HG02759 (cell line): ENCODE data around the gene UPP1.
"Not testable (repeated sequence)": the region's sequence is repeated elsewhere in the genome, so short reads cannot be mapped to it uniquely, and the experiment has no call there.

ENCODE experiments used
- ATAC-seq: cut with Tn5 transposase; IDR thresholded peaks from one replicate; pipeline ENCODE4 v1.9.1; 2021; ENCODE audit warnings: mild to moderate bottlenecking, moderate library complexity; ENCODE audit not compliant: unreplicated experiment

The UPP1 gene

DNA sequence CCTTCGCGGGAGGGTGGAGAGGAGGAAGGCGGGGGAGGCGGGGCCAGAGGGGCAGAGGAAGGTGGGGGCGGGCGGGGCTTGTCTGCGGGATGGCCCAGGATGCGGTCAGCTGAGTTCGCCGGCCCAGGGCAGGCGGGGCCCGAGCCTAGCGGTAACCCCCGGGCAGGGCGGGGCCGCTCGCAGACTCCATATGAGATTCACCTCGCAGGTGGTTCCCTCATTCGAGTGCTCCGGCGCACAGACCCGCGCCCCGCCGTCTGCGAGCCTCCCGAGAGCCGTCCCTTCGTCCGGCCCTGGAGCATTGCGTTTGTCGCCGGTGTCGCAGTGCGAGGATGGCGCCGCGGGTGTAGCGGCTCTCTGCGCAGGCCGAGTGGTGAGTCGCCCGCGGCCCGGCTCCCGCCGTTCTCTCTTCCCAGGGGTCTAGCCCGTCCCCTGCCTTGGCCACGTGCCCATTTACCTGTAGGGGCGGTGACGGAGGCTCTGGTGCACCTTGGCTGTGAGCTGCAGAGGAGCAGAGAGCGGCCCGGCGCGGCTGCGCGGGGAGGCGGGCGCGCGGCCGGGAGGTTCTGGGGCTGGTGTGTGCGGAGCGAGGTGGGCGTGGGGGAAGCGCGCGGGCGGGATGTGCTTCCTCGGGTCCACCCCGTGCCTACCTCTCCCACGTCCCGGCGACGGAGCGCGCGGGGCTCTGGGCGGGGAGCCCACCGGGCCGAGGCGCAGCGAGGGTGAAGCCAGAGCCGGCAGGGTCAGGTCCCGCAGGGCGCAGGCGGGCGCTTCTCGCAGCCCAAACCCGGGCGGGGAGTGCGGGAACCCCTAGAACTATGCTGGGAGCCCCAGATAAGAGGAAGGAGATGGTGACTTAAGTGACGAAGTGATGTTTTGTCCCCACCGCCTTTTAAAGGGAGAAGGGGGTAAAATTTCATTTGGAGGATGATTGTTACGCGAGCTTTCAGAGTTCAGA lies at the start of gene UPP1:
UPP1 (plus strand) TSS at position 220 of the 958 bp plus-strand sequence. CDS start 5,519 bp downstream, outside the sequence.
- ATAC-seq, result peak; percentile 54

DNA sequence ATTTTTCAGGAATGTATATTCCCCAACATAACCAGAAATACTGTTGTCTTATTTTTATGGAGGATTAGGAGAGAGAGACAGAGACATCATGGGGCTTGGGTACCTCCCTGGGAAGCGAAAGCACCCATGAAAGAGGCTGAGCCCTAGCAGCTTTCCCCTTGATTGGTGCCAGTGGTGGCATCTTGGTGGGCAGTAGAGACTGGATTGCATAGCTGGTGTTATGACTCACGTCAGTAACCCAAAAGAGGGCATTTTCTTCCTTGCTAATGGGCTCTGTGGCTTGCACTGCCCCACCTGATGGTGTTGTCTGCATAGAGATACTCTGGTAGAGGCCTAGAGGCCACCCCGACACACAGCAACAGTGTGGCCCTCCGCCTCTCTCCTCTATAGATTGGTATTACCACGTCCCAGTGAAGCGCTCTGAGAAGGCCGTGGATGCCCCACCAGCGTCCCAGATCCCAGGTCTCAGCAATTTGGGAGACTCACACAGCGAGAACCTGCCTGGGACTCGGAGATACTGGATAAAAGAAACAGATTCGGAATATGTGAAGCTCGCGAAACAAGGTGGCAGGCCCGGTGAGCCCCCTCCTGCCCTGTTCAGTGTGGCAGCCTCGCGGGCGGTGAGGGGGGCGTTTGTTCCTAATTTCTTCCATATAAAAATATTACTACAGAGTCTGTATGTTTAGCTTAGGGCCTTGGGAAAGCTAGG lies 48.0 kb upstream of the UPP1 start:
- ATAC-seq, result no peak

DNA sequence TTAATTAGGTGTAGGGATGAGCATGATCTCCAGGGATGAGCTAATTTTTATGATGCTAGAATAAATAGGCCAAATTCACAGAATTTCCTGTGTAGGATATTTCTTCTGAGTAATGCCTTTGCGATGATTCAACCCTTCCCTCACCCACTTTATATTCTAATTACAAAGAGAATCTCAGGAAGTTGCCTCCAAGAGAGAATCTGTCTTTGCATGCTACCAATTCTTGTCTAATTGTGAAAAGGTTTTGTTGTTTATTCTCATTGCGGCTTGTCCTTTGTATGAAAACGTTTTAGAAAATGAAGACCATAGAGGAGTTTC lies 47.5 kb upstream of the UPP1 start:
- no peak for ATAC-seq

DNA sequence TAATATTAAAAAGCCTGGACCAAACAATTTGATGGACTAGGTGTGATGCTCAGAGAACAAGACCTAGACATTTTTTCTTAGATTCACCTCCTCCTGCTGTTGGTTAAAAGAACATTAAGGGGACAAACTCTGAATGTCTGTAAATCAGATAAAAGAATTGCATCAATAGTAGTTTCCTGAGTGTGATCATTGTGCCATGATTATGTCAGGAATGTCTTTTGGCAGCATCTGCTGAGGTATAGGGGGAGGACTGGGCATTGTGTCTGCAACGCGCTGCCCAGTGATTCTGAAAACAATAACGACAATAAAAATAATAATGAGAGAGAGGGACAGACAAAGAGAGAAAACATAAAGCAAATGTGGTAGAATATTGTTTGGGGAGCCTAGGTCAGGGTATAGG lies 46.8 kb upstream of the UPP1 start:
- no peak for ATAC-seq

DNA sequence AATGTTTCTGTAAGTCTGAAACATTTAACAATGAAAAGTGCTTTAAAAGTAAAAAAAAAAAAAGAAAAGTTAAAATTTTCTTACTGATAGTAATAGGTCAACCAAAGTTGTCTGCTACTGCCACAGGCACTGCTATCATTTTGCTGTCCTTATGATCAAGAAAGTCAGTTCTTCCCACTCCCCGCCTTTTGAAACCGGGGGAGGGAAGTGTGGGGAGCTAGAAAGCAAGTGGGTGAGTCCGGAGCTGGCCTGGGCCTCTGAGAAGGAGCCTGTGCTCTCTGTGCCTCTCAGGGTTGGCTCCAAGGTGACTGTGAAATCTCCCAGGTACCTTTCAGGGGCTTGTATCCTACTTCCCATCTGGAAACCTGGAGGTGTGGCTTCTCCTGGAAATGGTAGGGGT lies 46.4 kb upstream of the UPP1 start:
- ATAC-seq, result no peak

DNA sequence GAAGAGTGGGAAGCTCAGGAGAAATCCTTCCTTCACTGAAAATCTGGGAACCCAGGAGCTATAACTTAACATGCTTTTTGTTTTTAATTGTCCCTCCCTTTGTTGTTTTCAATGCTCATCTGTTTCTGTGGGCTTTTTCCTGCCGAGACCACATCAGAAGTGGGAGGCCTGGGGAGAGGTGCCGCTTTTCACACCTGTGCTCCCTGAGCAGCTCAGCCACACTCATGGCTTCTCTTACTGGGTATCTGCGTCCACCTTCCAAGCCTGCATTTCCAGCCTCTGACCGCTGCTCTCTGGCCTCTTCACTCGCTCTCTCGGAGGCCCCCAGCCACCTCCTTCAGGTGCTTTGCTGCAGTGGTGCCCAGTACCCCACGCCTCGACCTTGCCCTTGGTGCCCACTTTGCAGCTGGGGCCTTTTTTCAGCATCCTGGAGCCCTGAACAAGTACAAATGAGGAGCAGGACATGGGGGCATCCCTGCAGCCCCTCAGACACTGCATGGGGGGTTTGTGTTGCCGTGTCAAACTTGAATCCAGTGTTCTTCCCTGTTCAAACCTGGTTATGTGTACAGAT lies 43.8 kb upstream of the UPP1 start:
- ATAC-seq, result no peak

DNA sequence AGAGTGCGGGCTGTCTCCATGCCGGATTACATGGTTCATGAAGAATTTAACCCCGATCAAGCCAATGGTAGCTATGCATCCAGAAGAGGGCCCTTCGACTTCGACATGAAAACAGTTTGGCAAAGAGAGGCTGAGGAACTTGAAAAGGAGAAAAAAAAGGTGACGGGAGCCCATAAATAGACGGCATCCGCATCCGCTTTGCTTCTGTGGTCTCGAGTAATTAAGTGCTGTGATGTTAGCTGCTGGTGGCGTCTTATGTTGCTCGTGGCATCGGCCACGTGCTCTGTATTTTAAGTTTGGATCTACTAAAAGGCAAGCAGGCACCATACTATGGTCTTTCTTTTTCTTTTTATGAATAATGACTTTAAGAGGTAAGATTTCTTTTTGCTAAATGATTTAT lies 42.6 kb upstream of the UPP1 start:
- ATAC-seq, result peak; percentile 39

DNA sequence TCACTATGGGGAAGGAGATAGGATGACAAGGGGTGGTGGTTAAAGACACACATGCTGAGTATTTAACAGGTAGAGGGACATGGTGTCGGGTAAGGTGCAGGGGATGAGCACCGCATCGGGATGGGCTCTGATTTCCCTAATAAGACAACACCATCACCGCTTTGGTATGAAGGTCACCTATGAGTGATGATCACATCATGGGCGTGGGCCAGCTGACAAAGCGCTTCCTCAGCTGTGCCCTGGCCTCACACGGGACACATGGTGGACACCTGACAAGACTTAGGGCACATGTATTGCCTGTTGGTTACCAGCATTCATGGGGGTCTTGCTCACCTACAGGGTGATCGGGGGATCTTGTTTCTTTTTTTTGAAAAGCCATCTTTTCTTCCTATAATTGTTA lies 41.0 kb upstream of the UPP1 start:
- ATAC-seq, result no peak

DNA sequence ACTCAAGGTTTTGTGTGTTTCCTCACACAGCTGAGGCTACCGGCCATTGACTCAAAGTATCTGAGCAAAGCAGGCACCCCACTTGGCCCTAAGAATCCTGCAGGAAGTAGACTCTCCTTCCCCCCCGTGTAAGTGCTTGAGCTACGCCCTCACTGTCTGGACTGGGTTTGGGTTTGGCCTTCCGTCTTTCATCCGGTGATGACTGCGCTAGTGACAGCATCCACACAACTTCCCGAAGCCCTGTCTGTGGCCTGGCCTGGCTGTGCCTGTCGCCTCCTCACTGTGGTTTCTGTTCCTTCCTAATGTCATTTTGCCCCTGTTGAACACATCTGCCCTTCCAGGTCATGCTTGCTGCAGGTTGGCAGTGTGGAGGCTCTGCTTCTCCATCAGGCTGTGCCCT lies 39.2 kb upstream of the UPP1 start:
- no peak for ATAC-seq

DNA sequence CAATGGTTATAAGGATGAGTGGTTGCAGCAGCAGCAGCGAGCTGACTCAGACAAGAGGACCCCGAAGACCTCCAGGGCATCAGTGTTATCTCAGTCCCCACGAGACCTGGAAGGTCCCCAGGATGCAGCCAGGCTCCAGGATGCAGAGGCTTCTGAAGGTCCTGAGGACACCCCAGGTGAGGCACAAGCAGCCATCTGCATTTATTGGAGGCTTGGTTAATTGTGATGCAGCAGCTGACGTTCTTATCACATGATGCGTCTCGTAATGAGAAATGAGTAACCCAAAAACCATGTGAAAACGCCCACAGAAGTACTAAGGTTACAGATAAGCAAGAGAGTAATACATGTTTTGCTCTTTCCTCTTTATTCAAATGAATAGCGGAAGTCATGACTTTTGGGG lies 36.3 kb upstream of the UPP1 start:
- no peak for ATAC-seq

DNA sequence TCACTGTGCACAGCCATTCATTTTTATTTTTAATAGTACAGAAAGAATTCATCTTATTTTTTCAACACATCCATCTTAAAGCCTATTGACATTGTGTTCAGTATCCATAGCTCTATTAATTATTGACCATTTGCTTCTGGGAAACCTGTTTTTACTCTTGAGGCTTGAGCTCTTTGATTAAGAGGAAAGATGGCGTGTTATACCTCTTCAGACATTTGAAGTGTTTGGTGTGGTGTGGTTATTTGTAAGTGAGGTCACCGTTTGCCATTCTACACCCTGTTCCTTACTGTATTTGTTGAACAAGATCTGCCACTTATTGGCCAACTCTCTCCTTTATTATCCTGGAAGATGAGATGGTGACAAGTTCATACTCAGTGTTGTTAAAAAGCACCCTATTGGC lies 35.3 kb upstream of the UPP1 start:
- ATAC-seq, result no peak

DNA sequence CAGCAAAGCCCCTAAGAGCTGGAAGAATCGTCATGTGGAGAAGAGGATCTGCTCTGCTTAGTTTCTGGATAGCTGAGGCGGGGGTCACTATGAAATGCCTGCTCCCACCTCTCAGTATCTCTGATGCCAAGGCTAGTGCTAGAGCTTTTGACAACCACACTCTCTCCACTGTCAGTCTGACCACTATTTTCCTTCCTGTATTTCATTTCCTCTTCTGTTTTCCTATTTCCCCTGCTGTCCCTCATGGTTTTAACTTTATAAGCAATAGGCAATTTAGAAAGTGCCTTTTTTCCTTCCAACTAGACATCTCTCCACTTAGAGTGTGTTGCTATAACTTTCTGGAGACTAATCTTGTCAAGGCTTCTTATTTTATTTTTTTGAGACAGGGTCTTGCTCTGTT lies 30.1 kb upstream of the UPP1 start:
- ATAC-seq, result no peak

DNA sequence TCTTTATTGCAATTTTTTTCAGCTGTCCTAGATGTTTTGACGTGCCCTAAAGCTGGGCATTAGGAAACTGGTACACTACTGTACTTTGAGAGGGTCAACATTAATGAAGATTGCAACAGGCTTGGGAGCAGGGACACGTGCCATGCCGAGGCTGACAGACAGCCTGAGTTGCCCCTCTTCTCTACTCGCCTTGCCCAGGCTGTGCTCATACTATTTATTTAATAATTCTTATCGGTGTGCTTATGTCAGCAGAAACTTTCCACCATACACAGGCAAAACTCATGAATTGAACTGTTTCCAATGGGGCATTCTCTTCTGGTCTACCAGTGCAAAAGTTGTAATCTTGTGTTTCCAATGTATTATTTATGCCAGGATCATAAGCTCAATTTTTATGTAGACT lies 29.4 kb upstream of the UPP1 start:
- ATAC-seq, result no peak

DNA sequence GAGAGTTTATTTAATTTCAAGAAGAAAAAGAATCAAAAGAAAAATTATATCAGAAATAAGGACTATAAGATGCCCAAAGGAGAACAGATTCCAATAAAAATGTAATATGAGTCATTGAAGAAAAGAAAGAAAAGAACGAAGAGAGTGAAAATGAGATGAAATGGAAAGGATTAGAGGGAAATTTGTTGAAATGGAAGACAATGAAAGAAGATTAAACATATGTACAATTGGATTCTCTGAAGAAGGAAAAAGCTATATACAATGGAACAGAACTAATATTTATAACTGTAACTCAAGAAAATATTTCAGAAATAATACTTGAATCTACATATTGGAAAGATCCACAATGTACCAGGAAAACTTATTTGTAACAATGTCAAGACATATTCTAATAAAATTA lies 25.1 kb upstream of the UPP1 start:
- no peak for ATAC-seq

DNA sequence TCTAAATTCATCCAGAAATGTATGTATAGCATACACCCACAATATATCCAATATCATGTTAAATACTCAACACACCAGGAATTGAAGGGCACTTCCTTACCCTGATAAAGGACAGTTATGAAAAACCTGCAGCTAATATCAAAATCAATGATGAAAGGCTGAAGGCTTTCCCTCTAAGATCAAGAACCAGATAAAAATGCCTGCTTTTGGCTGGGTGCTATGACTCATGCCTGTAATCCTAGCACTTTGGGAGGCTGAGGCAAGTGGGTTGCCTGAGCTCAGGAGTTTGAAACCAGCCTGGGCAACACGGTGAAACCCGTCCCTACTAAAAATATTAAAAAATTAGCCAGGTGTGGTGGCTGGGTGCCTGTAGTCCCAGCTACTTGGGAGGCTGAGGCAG lies 21.6 kb upstream of the UPP1 start:
- no peak for ATAC-seq

DNA sequence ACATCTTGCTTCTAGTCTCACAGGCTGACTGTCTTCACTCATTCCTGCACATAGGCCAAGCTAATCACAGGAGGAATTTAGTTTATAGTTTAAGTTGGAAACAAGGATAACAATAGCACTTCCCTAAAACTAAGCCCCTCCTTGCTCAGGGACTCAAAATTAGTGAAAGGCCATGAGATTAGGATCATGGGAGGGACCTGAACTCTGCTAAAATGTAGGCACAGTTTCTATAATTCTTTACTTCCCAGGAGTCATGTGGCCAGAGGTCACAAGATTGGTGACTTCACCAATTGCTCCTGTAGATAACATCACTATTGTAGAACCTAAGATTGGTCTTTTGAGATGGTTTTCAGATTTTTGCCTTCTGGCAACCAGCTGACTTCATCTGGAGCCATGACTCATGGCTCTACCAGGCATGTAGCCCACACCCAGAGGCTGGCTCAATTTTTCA lies 14.8 kb upstream of the UPP1 start:
- ATAC-seq, result no peak

DNA sequence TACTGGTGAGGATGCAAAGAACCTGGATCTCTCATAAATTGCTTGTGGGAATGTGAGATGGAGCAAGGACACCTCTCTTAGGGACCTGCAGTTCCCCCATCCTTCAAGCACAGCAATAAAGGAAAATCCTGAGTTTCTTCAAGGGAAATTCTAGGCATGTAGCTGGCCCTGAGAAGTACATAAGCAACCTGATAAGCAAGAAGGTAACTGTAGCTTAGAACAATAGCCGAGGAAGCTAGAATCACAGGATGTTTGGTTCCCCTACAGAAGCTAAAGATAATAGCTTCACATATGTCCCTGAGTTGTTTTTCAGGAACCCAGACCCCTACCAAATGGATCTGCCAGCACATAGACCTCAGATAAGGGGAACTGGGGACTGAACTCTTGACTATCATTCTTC lies 11.6 kb upstream of the UPP1 start:
- ATAC-seq, result no peak

DNA sequence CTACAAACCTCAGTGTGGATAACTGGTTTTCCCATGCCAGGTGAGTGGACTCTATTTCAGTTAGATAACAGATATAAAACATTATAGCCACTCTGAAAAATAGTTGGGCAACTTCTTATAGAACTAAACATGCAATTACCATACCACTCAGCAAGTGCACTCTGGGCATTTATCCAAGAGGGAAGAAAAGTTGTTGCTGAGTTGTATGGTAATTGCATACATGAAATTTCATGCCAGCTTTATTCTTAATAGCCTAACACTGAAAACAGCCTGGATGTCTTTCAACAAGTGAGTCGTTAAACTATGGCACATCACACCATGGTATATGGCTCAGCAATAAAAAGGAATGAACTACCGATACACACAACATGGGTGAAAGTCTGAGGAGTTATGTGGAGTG lies 10.6 kb upstream of the UPP1 start:
- ATAC-seq, result no peak

DNA sequence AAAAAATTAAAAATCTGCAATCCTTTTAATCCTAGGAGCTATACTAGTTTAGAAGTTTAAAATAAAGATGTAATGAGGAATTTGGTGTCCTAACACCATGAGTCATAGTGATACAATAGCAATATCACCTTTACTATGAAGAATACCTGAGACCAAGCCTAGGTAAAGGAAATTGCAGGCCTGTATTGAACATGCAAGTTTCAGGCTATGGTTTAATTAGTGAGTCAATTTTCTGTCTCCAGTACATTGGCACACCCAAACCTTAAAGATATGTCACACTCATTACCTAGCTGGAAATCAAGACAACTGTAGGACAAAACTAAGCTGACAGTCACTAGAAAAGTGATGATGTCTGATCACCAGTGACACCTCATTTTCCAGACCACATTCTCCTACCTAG lies 6.7 kb upstream of the UPP1 start:
- not testable (repeated sequence) for ATAC-seq

DNA sequence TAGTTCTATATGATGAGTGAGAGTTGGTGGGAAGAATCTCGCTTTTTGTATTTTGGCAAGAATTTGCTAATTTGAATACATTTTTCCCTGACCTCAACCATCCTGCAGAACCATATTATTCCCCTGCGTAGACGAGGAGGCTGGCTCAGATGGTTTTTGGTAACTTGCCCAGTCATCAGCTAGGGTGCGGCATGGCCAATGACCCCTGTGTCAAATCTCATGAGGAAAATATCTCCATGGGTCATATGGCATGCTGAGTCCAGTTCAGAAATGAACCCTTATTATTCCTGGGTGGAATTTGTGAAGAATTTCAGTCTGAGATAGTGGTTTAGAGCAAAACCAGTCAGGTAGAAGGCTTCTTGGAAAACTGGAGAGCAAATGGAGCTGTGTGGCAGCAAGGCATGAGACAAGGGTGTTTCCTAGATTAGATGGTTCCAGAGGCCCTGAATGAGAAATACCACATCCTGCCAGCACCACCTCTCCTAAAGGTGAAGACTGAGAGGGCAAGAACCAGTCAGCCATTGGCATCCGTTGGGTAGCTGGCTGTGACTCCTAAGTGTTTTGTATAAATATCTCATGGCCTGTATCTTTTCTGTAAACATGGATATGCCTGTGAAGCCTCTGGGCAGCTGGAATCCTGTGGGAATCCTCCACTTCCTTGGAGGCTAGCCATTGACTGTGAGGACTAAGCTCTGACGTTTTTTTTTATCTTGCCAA lies 5.8 kb upstream of the UPP1 start:
- ATAC-seq, result no peak

DNA sequence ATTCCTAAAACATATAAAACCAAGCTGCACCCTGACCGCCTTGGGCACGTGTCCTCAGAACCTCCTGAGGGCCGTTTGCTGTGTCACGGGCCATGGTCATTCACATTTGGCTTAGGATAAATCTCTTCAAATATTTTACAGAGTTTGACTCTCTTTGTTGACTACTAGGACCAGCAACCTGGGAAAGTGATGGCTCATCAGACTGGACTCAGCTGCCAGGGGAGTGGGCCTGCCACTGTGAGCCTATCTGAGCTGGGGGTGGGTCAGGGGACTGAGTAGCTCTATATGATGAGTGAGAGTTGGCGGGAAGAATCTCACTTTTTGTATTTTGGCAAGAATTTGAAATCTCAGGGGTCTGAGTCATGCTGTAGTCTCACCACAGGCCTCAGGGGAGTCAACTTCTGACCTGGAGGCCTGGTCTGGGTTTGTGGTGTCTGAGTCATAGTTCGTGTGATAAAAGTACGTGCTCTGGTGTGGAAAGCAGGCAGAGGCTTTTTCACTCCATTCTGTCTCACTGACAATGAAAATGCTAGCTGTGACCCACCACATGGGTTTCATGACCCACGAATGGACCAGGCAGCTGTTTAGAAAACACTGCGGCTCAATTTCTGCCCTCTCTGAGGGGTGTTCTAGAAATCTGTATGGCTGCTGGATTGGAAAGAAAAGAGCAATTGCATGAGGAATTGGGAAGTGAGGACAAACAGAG lies 4.2 kb upstream of the UPP1 start:
- ATAC-seq, result peak; percentile 56
